GM19438 (cell line): ENCODE measurements around the gene KDM2B.
"Not testable (repeated sequence)": the region's sequence is repeated elsewhere in the genome, so short reads cannot be mapped to it uniquely, and the experiment has no call there.

Experiments used
- ATAC-seq: cut with Tn5 transposase; IDR thresholded peaks from one replicate; pipeline ENCODE4 v1.9.1; 2021; ENCODE audit warnings: low read depth; ENCODE audit not compliant: unreplicated experiment

The KDM2B gene

GRCh38 chr12:121507984-121508383 lies 72.8 kb downstream of the KDM2B start:
- no peak for ATAC-seq

- no peak for ATAC-seq
These were observed 73.6 kb downstream of the KDM2B start for GRCh38 chr12:121507245-121507644.

- ATAC-seq, result no peak
These were observed 75.3 kb downstream of the KDM2B start for GRCh38 chr12:121505513-121505912.

GRCh38 chr12:121504505-121504904 lies 76.3 kb downstream of the KDM2B start:
- ATAC-seq, result no peak

- ATAC-seq, result no peak
These were observed 77.4 kb downstream of the KDM2B start for GRCh38 chr12:121503395-121503794.

- no peak for ATAC-seq
These were observed 78.9 kb downstream of the KDM2B start for GRCh38 chr12:121501946-121502345.

- ATAC-seq, result no peak
These were observed 80.7 kb downstream of the KDM2B start for GRCh38 chr12:121499929-121500793.

GRCh38 chr12:121495746-121496145 lies 85.1 kb downstream of the KDM2B start:
- ATAC-seq, result no peak

GRCh38 chr12:121494093-121494787 lies 86.6 kb downstream of the KDM2B start:
- no peak for ATAC-seq

GRCh38 chr12:121490401-121491281 lies 90.2 kb downstream of the KDM2B start:
- ATAC-seq, result no peak

GRCh38 chr12:121489874-121490273 lies 90.9 kb downstream of the KDM2B start:
- no peak for ATAC-seq

- ATAC-seq, result no peak
These were observed 95.9 kb downstream of the KDM2B start for GRCh38 chr12:121484967-121485366.

- ATAC-seq, result not testable (repeated sequence)
These were observed 96.3 kb downstream of the KDM2B start for GRCh38 chr12:121484564-121484963.

- ATAC-seq, result no peak
These were observed 96.9 kb downstream of the KDM2B start for GRCh38 chr12:121483949-121484348.

- no peak for ATAC-seq
These were observed 104.3 kb downstream of the KDM2B start for GRCh38 chr12:121476477-121476876.

- no peak for ATAC-seq
These were observed 105.5 kb downstream of the KDM2B start for GRCh38 chr12:121475279-121475678.

- ATAC-seq, result no peak
These were observed 108.5 kb downstream of the KDM2B start for GRCh38 chr12:121472150-121472905.

GRCh38 chr12:121470751-121471150 lies 110.1 kb downstream of the KDM2B start:
- no peak for ATAC-seq

GRCh38 chr12:121468499-121468801 lies 112.4 kb downstream of the KDM2B start:
- no peak for ATAC-seq
